HPDE6-E6E7 (cell line): ENCODE data around the gene C1QTNF1.

Experiments
- DNase-seq: peaks from one replicate; pipeline ENCODE4 v3.0.0; 2011; ENCODE audit warnings: missing footprints; ENCODE audit errors: extremely low spot score

The C1QTNF1 gene

DNA sequence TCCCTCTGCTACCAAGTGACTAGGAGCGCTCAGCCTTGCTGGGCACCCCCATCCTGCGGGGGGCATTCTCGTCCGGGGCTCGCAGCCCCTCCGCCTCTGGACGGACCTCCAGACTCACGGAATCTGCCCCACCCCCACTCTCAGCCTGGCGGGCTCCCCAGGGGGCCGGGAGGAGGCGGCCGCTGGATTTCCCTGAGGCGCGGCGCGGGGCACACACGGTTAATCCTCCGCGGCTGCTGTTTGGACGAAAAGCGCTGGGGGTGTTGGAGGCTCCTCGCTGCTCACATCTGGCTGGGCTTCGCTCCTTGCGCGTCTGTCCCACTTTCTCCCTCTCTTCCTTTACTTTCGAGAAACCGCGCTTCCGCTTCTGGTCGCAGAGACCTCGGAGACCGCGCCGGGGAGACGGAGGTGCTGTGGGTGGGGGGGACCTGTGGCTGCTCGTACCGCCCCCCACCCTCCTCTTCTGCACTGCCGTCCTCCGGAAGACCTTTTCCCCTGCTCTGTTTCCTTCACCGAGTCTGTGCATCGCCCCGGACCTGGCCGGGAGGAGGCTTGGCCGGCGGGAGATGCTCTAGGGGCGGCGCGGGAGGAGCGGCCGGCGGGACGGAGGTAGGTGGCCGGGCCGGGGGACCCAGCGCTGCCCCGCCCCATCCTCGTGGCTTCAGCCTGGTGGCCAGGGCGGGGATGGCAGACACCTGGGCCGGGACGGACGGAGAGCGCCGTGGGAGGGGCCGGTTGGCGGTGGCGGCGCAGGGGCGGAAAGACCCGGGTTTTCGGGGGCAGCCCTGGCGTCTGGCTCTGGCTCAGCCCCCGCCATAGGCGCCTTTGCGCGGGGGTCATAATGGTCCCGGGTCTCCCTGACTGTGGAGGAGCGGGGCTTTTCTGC lies at the start of gene C1QTNF1:
Gene C1QTNF1 (plus strand): TSS at position 284 of the 886 bp plus-strand sequence. CDS start 19,800 bp downstream, outside the sequence.
- DNase-seq, result no peak

GRCh38 chr17:78974635-78975591 lies 49.1 kb upstream of the C1QTNF1 start:
- no peak for DNase-seq

DNA sequence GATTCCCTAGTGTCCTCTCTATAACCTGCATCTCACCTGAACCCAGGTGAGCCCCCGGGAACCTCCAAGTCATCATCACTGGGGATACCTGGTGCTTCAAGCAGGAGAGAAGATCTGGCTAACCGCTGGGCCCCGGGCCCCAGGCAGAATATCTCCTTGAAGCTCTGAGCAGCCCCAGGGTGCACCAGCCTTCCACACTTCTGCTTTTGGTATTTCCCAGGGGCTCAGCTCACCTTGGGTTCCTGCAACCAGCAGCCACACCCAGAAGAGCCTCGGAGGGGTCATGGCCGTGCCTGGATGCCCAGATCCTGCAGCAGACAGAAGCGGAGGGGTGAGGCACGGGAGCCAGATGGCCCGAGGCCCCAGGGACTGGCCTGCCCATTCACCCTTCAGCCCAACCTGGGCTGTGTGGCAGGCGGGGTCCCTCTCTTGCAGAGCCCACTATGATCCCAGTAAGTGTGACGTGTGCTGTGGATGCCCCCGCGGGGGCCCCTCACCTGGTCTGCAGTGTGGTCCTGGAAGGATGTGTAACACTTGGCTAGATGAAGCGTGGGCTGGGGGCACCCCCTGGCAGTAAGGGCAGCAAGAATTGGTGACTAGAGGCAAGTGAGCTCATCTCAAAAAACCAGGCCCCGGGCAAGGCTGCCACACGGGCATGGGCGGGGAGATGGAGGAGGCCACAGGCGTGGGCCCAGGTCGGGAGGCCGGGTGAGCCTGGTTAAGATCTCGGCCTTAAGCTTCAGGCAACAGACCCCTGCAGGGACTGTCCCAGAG lies 46.9 kb upstream of the C1QTNF1 start:
- no peak for DNase-seq

- no peak for DNase-seq
These were observed 46.4 kb upstream of the C1QTNF1 start for GRCh38 chr17:78977681-78977943.

DNA sequence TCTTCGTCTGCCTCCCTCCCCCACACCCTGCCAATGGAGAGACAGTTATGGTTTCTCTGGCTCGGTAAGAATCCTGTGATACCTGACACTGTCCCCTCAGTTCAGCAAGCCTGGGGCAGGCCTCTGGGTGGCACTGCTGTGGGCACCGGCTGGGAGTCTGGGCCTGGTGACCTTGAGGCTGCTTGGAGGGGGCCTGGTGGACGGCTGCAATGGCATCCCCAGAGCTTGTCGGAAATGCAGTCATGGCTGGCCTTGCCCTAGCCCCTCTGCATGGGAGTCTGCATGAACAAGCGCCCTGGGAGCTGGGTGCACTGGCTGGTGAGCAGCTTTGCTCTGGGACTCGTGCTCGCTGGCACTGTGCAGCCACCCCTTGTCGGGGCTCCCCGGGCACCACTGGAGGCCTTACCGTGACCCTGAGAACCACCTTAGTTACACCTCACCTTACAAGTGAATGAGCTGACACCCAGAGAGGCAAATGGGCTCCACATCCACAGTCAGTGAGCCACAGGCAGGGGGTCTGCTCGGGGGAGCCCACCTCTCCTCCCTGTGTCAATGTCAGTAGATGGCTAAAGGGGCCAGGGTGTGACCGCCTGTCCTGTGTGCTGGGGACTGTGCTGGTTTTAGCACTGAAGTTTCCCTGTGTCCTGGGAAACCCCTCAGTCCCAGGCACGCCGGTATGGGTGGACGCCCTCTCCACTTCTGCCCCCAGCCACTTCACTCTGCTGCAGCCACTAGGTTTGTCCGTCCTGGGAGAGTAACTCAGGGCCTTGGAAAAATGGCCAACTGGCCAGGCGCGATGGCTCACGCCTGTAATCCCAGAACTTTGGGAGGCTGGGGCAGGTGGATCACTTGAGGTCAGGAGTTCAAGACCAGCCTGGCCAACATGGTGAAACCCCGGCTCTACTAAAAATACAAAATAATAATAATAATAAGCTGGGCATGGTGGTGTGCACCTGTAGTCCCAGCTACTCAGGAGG lies 45.7 kb upstream of the C1QTNF1 start:
- DNase-seq, result no peak

GRCh38 chr17:78979780-78980623 lies 44.0 kb upstream of the C1QTNF1 start, which contains the start of gene LGALS3BP:
LGALS3BP (minus strand) TSS chr17:78979923; CDS start chr17:78977191, 2,732 bp downstream.
- peak; percentile 95 for DNase-seq

- no peak for DNase-seq
These were observed 43.4 kb upstream of the C1QTNF1 start for GRCh38 chr17:78980624-78980972.

DNA sequence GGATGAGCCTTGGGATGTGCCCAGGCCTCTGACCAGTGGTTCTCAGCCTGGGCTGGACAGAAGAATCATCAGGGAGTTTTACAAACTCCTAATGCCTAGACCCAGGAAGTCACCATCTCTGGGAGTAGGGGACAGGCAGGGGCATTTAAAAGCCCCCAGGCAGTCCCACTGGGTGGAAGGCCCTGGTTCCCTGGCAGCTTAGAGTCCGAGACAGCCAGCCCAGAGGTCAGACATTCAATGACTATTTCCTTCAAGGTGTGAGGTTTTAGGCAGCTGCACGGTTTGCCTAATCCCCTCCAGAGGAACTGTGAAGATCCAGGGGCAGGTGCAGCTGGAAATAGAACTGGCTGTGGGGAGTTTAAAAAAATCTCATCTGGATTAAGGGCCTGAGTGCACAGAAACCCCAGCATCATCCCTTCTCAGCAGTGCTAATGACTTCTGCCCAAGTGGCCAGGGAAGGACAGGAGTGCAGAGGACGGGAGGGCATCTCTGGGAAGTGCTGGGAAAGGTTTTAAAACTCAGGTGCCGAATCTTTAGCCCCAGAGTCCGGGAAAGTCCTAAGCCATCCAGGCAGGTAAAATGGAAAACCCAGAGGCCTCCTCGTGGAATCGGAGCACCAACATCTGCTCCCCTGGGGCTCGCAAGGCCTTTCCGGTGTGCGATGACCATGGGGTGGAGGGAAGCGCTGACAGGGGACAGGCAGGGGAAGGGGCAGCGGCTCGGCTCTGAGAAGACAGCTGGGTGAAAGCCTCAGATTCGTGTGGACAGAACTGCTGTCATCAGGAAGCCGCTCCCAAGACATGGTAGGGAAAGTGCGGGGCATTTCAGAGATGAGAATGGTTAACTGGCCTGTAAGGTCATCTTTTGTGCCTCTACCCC lies 42.7 kb upstream of the C1QTNF1 start:
- DNase-seq, result no peak

DNA sequence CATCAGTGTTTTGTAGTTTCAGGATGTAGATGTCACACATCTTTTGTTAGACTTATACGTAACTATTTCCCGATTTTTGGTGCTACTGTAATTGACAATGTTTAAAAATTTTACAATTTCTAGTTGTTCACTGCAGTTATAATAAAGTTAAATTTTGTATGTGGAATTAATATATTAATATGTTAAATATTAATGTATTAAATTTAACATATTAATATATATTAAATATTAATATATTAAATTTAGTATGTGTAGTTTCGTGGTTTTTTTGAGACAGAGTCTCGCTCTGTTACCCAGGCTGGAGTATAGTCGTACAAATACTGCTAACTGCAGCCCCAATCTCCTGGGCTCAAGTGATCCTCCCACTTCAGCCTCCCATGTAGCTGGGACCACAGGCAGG lies 38.6 kb upstream of the C1QTNF1 start:
- DNase-seq, result no peak

- no peak for DNase-seq
These were observed 37.8 kb upstream of the C1QTNF1 start for GRCh38 chr17:78986048-78986648.

DNA sequence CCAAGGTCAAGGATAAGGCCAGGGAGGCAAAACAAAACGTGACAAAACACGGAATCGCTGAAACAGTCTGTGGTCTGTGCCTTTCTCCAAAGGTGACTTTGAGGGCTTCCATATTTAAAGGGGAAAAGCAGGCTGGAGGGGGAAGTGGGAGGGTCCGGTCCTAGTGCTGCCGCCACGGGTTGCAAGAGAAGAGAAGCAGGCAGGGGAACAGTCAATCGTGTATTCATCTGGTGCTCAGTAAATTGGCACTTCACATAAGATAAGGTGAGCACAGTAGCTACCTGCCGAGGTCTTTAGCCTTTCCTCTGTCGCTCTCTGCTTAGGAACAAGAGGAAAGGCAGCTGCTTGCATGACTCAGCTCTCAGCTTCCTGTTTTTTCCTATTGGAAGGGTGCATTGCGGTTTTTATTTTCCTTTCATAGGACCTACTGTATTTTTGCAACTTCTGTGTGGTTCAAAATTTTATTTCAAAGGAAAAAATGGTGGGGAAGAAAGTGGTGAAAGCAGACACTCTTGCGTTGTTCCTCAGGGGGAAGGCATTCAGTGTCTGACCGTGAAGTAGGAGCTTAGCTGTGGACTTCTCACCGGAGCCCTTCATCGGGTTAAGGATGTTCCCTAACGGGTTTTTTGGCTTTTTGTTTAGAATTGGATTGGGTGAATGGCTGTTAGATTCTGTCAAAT lies 37.2 kb upstream of the C1QTNF1 start:
- DNase-seq, result no peak

DNA sequence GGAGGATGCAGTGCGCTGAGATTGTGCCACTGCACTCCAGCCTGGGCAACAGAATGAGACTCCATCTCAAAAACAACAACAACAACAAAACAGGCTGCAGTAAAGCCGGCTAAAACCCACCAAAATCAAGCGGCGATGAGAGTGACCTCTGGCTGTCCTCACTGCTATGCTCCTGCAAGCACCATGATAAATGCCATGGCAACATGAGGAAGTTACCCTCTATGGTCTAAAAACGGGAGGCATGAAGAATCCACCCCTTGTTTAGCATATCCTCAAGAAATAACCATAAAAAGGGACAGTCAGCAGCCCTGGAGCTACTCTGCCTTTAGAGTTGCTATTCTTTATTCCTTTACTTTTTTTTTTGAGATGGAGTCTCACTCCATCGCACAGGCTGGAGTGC lies 35.8 kb upstream of the C1QTNF1 start:
- no peak for DNase-seq

DNA sequence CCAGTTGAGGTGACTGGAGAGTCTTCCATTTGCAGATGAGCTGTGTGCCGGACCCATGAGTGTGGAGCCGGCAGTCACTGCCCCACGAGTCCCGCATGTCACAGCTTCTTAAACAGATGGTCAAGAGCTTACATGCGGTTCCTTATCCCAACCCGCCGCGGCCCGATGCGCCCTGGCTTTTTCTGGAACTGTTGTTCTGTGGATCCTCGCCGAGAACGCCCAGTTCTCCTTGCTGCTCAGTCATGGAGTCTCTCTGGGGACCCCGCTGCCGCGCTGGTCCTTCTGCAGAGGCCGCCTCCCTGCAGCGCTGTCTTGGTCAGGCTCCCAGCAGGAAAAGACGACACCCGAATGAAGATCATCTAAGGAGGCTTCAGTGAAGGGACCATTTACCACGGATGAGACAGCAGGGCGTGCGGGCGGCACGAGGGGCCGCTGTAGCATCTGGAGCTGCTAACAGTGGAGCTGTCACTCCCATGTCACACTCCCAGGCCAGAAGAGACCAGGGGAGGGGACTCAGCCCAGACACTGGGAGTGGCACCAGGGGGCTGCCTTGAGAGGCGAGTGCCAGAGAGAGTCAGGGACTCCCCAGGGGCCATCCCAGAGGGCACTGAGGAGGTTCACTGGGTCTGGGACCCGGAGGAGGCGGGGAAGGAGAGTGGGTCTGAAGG lies 33.5 kb upstream of the C1QTNF1 start:
- no peak for DNase-seq

- no peak for DNase-seq
These were observed 32.8 kb upstream of the C1QTNF1 start for GRCh38 chr17:78991017-78991738.

DNA sequence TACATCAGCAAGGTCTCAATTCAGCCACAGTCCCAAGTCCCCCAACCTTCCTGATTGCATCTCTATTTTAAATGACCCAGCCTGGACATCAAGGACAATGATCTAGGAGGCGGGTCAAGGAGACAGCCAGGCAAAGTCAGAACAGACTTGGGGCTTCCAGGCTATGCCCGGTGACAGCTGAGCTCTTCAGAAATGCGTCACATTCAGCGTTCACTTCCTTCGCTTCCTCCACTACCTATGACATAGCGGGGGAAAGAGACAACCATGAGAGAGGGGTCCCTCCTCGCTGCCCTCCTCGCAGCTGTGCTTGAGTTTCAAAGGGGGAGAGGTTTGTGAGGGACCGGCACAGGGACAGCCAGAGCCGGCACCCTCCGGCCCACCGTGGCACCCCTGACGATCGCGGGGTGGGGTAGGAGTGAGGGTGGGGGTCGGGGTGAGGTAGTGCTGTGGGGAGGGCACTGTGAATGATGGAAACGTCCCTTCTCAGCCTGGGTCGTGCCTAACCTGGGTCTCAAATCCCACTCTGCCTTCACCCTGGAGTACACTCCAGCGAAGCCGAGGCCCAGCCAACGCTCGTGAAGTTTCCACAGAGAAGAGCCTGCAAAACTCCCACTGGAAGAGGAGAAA lies 31.9 kb upstream of the C1QTNF1 start:
- no peak for DNase-seq
